SIG-M5 (cell line): Measurements from ENCODE around the gene OPN3.
"Not testable (repeated sequence)": the region's sequence is repeated elsewhere in the genome, so short reads cannot be mapped to it uniquely, and the experiment has no call there.

ENCODE experiments used
- DNase-seq: peaks from one replicate; lab custom pipeline; 2025; lab: John Stamatoyannopoulos, UW

OPN3 gene

GRCh38 chr1:241640149-241640866, at the start of gene OPN3, which contains the start of gene CHML:
Gene OPN3 (minus strand): TSS chr1:241640369. CDS start chr1:241640254, 115 bp downstream.
Gene CHML (minus strand): TSS chr1:241640369. CDS start chr1:241635766, 4,603 bp downstream.
- DNase-seq, result peak; percentile 43

GRCh38 chr1:241688940-241689368, 48.8 kb upstream of the OPN3 start:
- DNase-seq, result no peak

- DNase-seq, result no peak
Measured at GRCh38 chr1:241684108-241684507, 43.9 kb upstream of the OPN3 start.

- DNase-seq, result no peak
Measured at GRCh38 chr1:241682921-241683320, 42.8 kb upstream of the OPN3 start.

GRCh38 chr1:241681861-241682448, 41.8 kb upstream of the OPN3 start:
- not testable (repeated sequence) for DNase-seq

GRCh38 chr1:241679961-241680360, 39.8 kb upstream of the OPN3 start:
- DNase-seq, result no peak

- DNase-seq, result no peak
Measured at GRCh38 chr1:241679404-241679803, 39.2 kb upstream of the OPN3 start.

GRCh38 chr1:241678536-241678935, 38.4 kb upstream of the OPN3 start:
- DNase-seq, result no peak

- DNase-seq, result no peak
Measured at GRCh38 chr1:241677201-241677600, 37.0 kb upstream of the OPN3 start.

- no peak for DNase-seq
Measured at GRCh38 chr1:241675983-241676382, 35.8 kb upstream of the OPN3 start.

GRCh38 chr1:241674805-241675384, 34.7 kb upstream of the OPN3 start:
- DNase-seq, result no peak

GRCh38 chr1:241672301-241672700, 32.1 kb upstream of the OPN3 start:
- no peak for DNase-seq

GRCh38 chr1:241666419-241666818, 26.2 kb upstream of the OPN3 start:
- no peak for DNase-seq

GRCh38 chr1:241660424-241660972, 20.3 kb upstream of the OPN3 start:
- no peak for DNase-seq

GRCh38 chr1:241659016-241659415, 18.8 kb upstream of the OPN3 start:
- not testable (repeated sequence) for DNase-seq

GRCh38 chr1:241658081-241658793, 18.1 kb upstream of the OPN3 start:
- DNase-seq, result no peak

GRCh38 chr1:241654641-241655040, 14.5 kb upstream of the OPN3 start:
- DNase-seq, result no peak

GRCh38 chr1:241654019-241654418, 13.8 kb upstream of the OPN3 start:
- no peak for DNase-seq

- no peak for DNase-seq
Measured at GRCh38 chr1:241652012-241652411, 11.8 kb upstream of the OPN3 start, which contains the start of gene WDR64. Gene WDR64 (plus strand): TSS chr1:241652281. CDS start chr1:241652485, 204 bp downstream.

GRCh38 chr1:241648159-241648558, 8.0 kb upstream of the OPN3 start:
- DNase-seq, result no peak

GRCh38 chr1:241647658-241648057, 7.5 kb upstream of the OPN3 start:
- no peak for DNase-seq

GRCh38 chr1:241646201-241646600, 6.0 kb upstream of the OPN3 start:
- no peak for DNase-seq
